Stimulated activated CD4-positive, alpha-beta T cell treated with anti-CD3 and anti-CD28 coated beads, Interleukin-2, amount 100 ng/mL, for 24 hours (primary cell): ENCODE results near the gene PZP.

ENCODE experiments used
- DNase-seq, 2 donors: peaks; one replicate each; pipeline ENCODE4 v3.0.0-alpha.2; 2020

Gene PZP

GRCh38 chr12:9122091-9122609, 86.0 kb downstream of the PZP start:
- no peak for DNase-seq

GRCh38 chr12:9120487-9121184, 87.6 kb downstream of the PZP start:
- DNase-seq, result no peak

- DNase-seq, result no peak
These were observed 90.0 kb downstream of the PZP start for GRCh38 chr12:9118158-9118557.

GRCh38 chr12:9115731-9116559, 92.2 kb downstream of the PZP start, which contains the start of gene A2M:
TSS of gene A2M (minus strand) at chr12:9115919. CDS start at chr12:9115849, 70 bp downstream.
- no peak for DNase-seq

- no peak for DNase-seq
These were observed 93.2 kb downstream of the PZP start for GRCh38 chr12:9114946-9115345.

- DNase-seq, result no peak
These were observed 94.2 kb downstream of the PZP start for GRCh38 chr12:9113987-9114309.

- DNase-seq, result no peak
These were observed 94.8 kb downstream of the PZP start for GRCh38 chr12:9113296-9113986.

- DNase-seq, result no peak
These were observed 95.9 kb downstream of the PZP start for GRCh38 chr12:9112076-9112853.

GRCh38 chr12:9111525-9111924, 96.7 kb downstream of the PZP start:
- DNase-seq, result no peak

GRCh38 chr12:9109737-9110491, 98.3 kb downstream of the PZP start:
- no peak for DNase-seq

GRCh38 chr12:9109213-9109522, 99.0 kb downstream of the PZP start:
- DNase-seq, result no peak

GRCh38 chr12:9108504-9109212, 99.5 kb downstream of the PZP start:
- no peak for DNase-seq

- no peak for DNase-seq
These were observed 100.7 kb downstream of the PZP start for GRCh38 chr12:9107542-9107873.

GRCh38 chr12:9106610-9107541, 101.3 kb downstream of the PZP start:
- no peak for DNase-seq

GRCh38 chr12:9106067-9106466, 102.1 kb downstream of the PZP start:
- DNase-seq, result no peak

GRCh38 chr12:9104767-9105423, 103.3 kb downstream of the PZP start:
- no peak for DNase-seq

GRCh38 chr12:9104087-9104486, 104.1 kb downstream of the PZP start:
- no peak for DNase-seq

- no peak for DNase-seq
These were observed 104.9 kb downstream of the PZP start for GRCh38 chr12:9103050-9103849.
